Bronchial epithelial cell (primary cell): ENCODE measurements around the gene TLE5. TPM values are rescaled to one million over a fixed set of nuclear protein-coding genes. Genes with fewer than 3 reads are reported as not detected.
"Not testable (repeated sequence)": the region's sequence is repeated elsewhere in the genome, so short reads cannot be mapped to it uniquely, and the experiment has no call there.

Source experiments
- DNase-seq: peaks from one replicate; pipeline ENCODE4 v3.0.0-alpha.2; 2010; ENCODE audit warnings: low read depth
- FAIRE-seq: peaks from 2 replicates; lab custom pipeline; 2011; peaks lifted over from hg19 to GRCh38; lab: Jason Lieb, UNC
- H3K27me3 ChIP-seq: 2 replicates; pipeline ENCODE4 v1.5.1; 2011; ENCODE audit warnings: low read length; ENCODE audit not compliant: control insufficient read depth, insufficient read depth
- H3K36me3 ChIP-seq: 2 replicates; pipeline ENCODE4 v1.5.1; 2011; ENCODE audit warnings: low read length; ENCODE audit not compliant: control insufficient read depth, insufficient read depth
- H3K4me3 ChIP-seq: 2 replicates; pipeline ENCODE4 v1.5.1; 2011; ENCODE audit warnings: mild to moderate bottlenecking, low read depth, low read length, control low read depth
- CTCF ChIP-seq: IDR thresholded peaks from 2 replicates; pipeline ENCODE4 v1.5.1; 2011; ENCODE audit warnings: mild to moderate bottlenecking, moderate library complexity, low read length, control low read depth, inconsistent platforms; ENCODE audit not compliant: insufficient read depth, severe bottlenecking
- total RNA-seq: library from RNA; depleted of rRNA; stranded (reverse); fragments of >200 nt; gene quantifications from 2 replicates; pipeline ENCODE4 v1.2.1, GENCODE V29; 2014

Gene TLE5
- total RNA-seq, 1 donor from 2014 or later, result 144 TPM

GRCh38 chr19:3053218-3053621 is 9.1 kb downstream of the TLE5 start:
- FAIRE-seq, result no peak
- Histone ChIP-seq H3K36me3 (peaks cover 12% of the 10 kb centered on the region), H3K4me3 (no peak overlapping the region), H3K27me3 (no peaks in the 10 kb centered on the region)
- DNase-seq, result no peak
- TF ChIP-seq CTCF, result no peak

- H3K4me3 ChIP-seq, FAIRE-seq, H3K36me3 ChIP-seq, H3K27me3 ChIP-seq, DNase-seq: not testable (repeated sequence)
Observed at GRCh38 chr19:3050016-3050415, 12.3 kb downstream of the TLE5 start.

- peaks cover 6% of the 10 kb centered on the region for H3K36me3 ChIP-seq
- no peak for TF ChIP-seq CTCF
- no peaks in the 10 kb centered on the region for H3K27me3 ChIP-seq
- DNase-seq, result no peak
- no peak for FAIRE-seq
- no peak overlapping the region for H3K4me3 ChIP-seq
Observed at GRCh38 chr19:3049089-3049488, 13.2 kb downstream of the TLE5 start.

- TF ChIP-seq CTCF, result no peak
- FAIRE-seq (no peak), DNase-seq (no peak)
- H3K36me3 ChIP-seq, result peaks cover under 1% of the 10 kb centered on the region
- no peak overlapping the region for H3K4me3 ChIP-seq
- H3K27me3 ChIP-seq, result no peaks in the 10 kb centered on the region
Observed at GRCh38 chr19:3048190-3048533, 14.1 kb downstream of the TLE5 start.

- DNase-seq (peak; percentile 56), FAIRE-seq (no peak)
- no peak for TF ChIP-seq CTCF
- no peaks in the 10 kb centered on the region for H3K36me3 ChIP-seq
- no peaks in the 10 kb centered on the region for H3K27me3 ChIP-seq
- peak overlapping the region; percentile 20 for H3K4me3 ChIP-seq
Observed at GRCh38 chr19:3047496-3048189, 14.7 kb downstream of the TLE5 start.

DNA sequence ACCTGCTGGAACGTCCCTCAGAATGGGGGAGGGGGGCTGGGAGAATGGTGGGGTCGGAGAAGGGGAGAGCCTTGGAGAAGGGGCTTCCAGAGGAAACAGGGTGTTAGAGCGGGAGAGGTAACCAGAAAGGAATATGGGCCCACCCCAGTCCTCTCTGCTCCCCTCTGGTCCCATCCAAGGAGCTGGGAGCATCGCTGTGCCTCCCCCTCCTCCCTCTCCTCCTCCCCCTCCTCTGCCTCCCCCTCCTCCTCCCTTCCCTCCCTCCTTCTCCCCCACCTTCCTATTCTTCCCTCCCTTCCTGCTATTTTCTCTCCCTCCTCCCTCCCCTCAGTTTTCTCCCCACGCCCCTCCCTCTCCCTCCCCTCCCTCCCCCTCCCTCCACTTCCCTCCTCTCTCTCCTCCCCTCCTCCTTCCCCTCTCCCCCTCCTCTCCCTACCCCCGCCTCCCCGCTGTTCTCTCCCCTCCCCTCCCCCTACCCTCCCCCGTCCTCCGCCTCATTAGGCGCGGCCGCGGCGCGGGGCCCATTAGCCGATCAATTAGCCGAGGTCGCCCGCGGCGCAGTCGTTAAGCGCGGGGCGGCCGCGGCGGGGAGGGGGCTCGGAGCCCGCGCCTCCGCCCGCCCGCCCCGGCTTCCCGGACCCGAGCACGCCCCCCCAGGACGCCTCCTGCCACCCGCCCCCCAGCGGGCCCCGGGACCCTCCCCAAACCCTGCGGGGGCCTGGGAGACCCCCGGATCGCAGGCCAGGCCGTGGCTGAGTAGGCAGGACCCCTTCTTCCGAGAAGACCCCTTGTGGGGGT is 15.4 kb downstream of the TLE5 start:
- FAIRE-seq, result no peak
- H3K27me3 ChIP-seq, result no peaks in the 10 kb centered on the region
- no peak for DNase-seq
- TF ChIP-seq CTCF, result no peak
- no peaks in the 10 kb centered on the region for H3K36me3 ChIP-seq
- no peak overlapping the region for H3K4me3 ChIP-seq
